CD4-positive, alpha-beta T cell treated with Interleukin-15 for 4 hours (primary cell): ENCODE measurements around the gene ABHD5.

Experiments
- DNase-seq: peaks from one replicate; pipeline ENCODE4 v3.0.0-alpha.2; 2020; ENCODE audit warnings: low spot score

Gene ABHD5

DNA sequence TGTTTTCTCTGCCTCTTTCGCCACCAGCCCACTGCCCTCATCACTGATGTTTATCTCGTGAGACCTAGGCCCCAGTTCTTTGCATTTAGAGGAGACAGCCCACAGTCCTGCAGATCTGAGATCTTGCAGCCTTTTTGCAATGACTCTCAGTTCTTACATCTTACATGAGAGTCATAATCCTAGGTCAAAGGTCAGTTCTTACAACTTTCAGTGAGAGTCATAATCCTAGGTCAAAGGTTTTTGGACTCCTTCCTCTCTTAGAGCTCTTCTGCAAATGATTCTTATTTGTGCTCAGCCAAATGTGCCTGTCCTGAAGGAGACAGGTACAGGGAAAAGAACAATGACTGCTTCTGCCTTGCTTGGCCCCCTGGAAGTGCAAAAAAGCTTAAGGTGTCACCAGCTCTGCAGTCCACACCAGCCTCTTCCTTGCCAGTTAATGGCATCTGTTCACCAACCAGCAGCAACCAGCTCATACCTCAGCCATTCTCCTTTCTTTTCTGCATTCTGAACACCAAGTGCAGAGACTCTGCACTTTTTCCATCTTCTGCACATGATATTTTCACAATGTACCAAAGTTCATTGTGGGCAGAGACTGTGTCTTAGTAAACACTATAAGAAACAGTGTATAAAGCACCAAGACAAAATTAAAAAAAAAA, 67.1 kb downstream of the ABHD5 start:
- no peak for DNase-seq

DNA sequence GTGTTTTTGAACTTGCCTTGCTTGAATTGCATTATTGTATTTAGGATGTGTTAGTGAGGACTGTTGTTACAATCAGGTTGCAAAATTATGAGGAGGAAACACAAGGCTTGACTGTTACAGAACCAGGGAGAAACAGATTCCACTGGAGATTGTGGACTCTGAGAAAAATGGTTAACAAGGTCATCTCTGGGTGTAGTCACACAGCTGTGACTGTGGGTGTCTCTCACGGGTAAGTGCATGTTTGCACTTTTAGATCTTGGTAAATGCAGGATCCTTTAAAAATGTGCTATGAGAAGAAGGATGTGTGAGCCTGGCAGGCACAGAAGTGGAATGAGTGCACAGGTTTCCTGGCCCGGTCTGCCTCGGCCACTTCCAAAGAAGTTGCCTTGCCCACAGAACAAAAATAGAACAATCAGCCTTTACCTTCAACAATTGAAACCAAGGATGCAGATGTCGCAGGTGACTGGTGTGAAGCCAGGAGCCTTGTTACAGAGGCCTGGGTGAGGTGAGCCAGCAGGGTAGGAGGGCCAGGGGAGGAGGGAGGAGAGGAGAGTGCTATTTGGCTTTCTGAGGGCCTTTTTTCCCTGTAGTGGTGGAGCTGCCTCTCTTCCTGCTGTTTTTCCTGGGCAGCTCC, 68.0 kb downstream of the ABHD5 start:
- DNase-seq, result no peak

DNA sequence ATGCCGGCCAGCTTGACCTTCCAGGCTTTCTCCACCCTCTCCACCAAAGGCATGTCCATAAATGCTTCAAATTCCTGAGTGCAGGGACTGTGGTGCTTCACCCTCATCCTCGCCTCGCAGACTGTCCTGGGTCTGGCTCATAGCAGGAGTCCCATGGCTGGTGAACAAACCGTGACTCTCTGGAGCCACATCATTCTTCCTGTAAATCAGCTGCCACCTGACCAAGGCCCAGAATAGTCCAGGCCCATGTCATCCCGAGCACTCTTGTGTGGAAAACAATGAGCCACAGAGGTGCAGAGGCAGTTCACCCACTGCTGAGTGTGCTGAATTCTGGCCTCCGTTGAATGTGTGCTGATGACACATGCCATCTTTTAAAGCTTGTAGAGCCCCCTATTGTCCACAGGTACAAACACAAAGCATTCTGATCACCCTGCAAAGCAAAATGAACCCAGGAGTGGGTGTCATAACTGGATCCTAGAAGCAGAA, 68.6 kb downstream of the ABHD5 start:
- no peak for DNase-seq

DNA sequence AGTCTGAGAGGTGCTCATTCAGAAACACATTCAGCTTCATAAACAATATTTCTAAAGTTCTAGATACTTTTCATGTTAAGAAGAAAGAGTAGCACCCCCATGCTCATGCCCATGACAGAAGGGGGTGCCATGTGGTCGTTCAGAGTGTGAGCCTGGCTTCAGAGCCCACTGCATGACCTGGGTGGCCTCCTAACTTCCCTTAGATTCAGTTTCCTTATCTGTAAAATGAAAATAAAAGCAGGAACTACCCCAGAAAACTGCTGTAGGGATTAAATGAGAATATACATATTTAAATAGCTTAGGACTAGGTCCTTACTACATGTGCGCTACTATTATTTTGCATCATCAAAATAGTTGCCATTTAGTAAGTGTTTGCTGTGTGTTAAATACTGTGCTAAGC, 69.2 kb downstream of the ABHD5 start:
- no peak for DNase-seq

DNA sequence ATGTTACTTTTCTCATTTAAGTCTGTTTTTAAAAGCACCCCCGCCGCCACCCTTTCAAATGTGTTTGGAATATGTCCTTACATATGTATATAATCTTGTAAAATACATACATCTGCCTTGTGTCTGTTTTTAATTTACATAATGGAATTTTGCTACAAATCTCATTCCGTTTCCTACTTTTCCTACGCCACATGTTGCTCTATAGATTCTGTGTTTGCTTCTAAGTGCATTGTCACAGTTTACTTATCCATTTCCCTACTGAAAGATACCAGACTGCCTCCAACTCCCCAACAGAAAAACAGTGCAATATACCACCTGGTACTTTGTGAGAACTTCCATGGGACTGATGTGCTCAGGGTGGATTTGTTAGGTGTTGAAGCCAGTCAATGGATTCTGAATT, 70.2 kb downstream of the ABHD5 start:
- no peak for DNase-seq

DNA sequence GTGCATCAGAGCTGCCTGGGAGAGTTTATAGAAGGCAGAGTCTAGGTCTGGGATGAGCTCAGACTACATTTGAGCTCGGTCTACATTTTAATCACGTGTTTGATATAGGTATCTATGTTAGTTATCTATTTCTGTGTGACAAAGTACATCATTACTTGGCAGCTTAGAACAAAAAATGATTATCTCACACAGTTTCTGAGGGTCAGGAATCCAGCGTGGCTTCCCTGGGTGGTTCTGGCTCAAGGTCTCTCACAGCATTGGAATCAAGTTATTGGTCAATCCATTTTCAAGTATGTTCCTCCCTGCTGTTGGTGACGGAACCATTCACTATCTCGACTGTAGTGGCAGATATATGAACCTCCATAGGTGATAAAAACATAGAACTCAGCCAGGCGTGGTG, 71.7 kb downstream of the ABHD5 start:
- DNase-seq, result no peak

DNA sequence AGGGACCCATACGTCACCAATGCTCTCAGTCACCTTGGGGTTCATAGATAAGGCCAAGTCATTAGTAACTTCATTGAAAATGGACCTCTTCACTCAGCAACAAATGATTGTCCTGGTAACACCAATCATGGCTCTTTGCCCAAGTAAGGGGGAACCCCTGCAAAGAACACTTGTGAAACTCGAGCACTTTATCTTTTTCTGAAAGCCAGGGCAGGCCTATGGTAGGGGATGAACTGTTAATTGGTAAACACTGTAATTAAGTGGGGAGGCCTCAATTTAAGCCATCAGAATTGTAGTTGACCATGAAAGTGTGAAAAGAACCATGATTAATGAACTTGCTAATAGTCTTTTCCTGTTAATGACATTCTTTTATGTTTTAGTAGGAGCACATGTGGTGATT, 73.3 kb downstream of the ABHD5 start:
- no peak for DNase-seq

DNA sequence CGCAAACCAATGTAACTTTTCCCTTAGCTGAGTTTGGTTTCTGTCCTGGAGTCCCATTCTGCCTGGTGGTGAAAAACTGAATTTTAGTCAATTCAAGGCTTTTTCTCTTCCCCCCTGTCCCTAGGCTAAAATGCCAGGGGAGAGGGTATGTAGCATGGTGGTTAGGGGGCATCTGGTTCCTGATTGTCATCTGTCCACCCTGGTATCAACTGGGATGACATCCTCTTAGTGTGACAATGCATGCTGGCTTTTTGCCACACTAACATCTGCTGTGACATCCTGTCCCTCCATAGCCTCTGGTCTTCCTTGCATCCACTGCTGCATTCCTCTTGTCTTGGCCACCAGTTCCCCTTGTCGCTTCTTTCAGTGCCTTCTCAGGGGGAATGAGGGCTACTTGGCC, 73.7 kb downstream of the ABHD5 start:
- DNase-seq, result no peak

DNA sequence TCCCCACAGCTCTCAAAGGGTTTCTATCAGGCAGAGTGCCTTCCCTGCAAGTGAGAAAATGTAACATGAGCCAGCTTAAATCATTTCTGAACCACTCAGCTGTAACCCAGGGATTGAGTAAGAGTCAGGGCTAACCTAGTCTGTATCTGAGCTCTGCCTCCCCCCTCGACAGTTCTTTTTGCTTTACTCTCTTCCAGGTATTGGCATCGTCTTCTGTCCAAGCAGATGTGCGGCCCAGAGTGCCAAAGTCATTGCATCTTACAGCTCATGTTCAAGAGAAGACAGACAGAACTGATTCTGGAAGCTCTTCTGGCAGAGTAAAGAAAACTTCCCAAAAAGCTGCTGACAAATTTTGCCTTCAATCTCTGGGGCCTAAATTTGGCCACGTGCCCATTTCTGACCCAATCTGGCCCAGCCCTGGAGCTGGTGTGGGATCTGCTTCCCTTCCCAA, 74.8 kb downstream of the ABHD5 start:
- DNase-seq, result no peak

DNA sequence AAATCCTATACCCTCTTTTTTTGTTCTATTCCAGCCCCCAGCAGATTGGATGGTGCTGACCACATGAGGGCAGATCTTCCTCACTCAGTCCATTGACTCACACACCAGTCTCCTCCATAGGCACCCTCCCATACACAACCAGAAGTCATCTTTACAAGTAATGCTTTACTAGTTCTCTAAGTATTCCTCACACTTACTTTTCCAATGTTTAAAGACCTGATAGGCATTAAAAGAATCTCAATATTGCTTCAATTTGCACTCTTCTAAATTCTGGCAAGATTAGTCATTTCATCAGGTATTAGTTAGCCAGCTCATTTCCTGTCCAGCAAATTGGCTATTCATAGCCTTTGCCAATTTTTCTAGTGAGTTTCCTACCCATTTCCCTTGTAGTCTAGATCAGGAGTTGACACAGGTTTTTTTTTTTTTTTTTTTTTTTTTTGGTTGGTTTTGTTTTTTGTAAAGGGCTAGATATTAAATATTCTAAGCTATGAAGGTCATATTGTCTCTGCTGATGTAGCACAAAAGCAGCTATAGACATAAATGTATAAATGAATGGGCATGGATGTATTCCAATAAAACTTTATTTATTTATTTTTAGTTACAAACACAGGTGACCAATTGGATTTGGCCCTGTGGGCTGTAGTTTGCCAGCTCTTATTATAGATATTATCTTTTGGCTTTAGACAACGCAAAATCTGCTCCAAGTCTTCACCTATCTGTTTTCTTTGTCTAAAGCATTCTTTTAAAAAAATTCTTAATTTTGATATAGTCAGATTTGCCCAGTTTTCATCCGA, 76.1 kb downstream of the ABHD5 start:
- no peak for DNase-seq

DNA sequence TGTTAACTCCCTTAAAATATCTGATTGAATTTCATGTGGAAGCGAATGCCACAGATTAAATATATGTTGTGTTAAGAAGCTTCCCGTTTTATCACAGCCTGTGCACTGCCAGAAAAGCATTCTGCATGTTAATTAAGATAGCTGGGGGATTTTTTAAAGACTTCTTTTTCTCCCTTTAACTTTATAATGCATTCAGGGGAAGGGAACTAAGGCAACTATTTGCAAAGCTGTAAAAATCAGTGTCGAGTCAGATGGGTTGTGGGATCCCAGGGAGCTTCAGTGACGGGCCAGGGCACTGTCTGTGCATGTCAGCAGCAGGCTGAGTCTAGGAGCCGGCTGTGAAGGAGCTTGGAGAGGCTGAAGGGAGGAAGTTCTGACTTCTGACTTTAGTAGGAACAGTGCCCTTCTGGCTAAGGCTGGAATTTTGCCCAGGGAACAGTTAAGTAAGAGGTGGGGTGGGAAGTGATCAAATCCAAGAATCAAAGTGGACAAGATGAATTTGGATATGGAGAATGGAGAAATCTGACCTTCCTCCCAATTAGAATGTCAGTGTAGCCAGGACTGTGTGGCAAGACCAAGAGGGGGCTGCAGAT, 77.7 kb downstream of the ABHD5 start:
- no peak for DNase-seq

DNA sequence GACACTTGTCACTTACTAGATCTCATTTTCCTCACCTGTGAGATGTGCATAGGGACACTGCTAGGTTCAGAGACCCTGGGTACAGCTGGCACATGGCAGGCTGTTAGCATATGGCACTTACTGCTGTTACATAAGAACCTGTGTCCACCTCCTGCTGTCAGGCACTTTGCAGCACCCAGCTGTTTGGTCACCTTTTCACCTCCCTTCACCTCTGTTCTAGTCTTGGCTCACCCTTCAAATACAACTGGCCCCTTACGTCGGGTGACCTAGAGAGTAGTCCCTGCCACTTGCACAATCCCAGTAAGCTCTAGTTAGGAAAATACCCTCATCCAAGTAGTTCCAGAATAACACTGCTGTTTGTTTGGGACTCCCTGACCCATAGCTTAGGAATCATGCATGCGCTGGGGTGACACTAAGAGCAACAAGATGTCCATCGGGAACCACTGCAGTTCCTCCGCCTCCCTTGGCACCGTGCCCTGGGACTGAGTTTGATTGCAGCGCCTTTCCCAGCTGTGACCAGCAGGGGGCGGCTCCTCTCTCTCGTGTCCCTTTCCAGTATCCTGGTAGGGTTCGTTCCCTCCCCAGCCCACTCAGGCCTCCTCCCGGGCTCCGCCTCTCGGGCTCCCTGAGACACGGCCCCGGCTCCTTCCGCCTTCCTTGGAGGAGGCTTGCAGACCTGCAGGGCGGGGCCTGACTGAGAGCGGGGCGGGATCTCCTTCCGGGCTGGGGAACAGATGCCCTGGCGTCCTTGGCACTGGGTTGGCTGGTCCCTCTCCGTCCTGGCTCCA, 78.6 kb downstream of the ABHD5 start:
- DNase-seq, result peak; percentile 64

DNA sequence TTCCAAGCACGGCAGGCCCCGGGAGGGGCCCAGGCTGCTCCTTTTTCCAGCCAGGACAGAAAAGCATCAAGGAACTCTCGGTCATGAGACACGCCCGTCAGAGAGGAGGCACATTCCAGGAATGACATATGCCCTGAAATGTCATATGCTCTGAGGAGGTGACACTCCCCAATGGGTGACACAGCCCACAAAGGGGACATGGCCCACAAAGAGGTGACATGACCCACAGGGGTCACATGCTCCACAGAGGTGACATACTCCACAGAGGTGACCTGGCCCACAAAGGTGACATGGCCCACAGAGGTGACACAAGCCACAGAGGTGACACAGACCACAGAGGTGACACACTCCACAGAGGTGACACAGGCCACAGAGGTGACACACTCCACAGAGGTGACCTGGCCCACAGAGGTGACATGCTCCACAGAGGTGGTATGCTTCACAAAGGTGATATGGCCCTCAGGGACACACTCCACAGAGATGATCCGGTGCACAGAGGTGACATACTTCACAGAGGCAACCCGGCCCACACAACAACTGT, 79.2 kb downstream of the ABHD5 start:
- DNase-seq, result peak; percentile 45

DNA sequence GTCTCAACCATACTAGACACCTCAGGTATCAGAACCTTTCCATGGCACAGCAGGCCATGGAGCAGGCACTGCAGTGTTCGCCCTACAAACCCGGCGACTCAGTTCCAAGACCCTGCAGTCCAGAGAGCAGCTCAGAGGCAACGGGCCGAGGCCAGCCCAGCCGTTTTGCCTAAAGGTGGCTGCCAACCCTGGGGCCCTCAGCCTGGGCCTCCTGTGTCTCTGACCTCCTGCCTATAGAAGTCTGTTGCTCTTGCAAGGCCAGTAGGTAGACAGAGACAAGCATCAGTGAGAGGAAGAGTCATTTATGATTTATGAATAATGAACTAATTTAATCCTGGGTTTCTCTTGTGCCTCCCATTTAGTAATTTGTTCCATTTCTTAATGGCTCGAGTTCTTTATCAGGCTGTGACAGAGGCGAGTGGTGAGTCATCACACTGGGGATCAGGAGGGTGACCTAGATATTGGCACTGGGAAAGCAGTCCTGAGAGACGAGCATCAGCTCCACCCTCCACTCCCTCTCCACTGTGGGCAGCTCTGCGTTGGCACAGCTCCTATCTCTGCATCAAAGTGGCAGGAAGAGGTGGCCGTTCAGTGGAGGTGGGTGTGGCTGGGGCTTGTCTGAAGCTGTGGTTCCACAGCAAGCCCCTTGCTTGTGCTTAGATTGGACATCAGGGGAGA, 79.8 kb downstream of the ABHD5 start:
- peak; percentile 30 for DNase-seq

DNA sequence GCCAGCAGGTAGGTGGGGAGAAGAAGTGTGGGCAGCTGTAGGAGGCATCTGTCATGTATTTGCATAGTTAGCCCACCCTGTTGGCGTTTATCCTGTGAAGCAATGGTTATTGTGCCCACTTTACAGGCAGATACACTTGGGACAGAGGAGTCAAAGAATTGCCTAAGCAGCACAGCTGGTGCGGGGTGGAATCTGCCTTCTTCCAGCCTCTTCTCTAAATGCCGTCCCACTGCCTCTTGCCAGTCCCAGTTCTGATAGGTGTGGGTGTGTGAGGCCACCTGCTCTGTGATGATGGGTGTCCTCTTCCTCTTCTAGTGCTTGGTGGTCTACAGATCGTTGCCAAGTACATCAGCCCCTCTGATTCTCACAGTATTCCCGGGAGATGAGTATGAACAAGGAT, 80.9 kb downstream of the ABHD5 start:
- DNase-seq, result no peak

DNA sequence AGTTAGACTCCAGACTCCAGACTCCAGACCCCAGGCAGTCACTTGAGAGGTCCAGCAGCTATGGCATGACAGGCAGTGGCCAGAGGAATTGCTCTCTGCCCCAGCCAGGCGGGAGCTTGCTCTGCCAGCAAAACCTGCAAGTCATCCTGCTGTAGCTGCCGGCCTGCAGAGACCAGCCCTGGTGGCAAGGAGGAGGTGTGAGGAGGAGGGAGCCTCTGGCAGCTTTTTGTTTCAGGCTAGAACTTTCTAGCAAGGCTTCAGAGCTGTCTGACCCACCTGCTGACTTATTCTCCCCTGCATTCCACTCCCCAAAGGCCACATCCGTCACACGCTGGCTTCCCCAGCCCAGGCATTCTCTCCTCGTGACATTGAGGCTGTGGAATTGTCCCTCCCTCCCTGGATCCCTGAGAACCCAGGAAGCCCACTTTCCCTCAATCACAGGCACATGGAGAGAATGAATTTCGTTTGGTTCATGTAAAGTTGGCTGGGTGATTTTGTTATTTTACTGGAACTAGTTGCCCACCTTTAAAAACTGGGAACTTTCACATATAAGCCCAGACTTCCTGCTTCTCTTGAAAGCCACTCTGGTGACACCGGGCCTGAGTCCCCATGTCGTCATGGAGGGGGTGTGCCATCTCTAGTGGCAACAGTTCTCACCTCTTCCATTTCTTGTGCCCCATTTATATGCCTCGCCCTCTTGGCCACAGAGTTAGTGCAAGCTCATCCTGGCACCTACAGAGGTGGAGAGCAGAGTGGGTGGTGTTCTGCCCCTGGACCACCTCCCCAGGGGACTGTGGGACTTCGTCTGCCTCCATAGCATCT, 82.7 kb downstream of the ABHD5 start:
- DNase-seq, result no peak

DNA sequence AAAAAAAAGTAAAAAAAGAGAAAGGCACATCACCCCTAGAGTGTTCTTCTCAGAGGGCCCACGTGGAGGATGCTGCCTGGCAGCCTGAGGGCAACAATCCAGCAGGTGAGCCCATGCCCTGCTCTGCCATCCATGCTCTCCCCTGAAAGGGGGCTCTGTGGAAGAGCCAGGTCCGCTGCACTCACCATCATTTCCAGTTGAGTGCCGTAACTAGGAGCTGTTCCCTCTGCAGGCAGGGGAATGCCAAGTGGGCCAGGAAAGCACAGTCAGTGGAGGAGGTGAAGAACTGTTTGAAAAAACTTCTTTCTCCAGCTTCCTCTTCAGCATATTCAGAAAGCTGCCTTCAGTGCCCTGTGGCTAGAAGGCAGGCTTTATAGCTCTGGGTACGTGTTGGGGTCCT, 84.1 kb downstream of the ABHD5 start:
- no peak for DNase-seq

DNA sequence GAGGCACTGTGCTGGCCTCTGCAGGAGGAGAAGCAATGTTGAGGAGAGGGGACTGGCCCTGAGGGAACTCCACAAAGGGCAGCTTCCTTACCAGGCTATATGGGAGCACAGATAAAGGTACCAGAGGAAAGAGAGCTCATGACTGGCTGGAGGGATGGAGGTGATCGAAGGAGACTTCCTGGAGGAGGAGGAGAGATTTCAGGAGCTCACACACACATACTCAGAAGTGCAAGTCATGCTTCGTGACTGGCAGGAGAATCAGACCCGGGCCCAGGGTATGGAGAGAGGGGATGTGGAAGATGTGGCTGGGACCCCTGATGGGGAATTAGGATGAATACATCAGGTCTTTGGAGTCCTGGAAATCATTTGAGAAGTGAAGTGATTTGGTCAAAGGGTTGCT, 85.4 kb downstream of the ABHD5 start:
- no peak for DNase-seq

DNA sequence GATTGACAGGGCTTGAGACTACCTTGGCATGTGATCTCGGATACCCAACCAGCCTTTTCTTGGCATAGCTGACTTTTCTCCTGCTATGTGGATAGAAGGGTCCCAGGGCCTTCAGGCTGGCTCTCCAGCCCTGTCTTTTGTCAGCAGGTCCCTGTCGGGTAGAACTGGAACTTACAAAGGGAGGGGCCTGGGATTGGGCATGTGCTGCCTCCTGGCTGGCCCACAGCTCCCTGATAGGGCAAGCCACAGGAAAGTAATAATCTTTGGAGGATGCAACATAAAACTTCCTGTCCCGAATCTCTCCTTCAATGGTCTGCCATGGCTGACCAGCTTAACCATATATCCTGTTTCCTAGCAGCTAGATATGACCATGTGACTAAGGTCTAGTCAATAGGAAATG, 89.1 kb downstream of the ABHD5 start:
- no peak for DNase-seq

DNA sequence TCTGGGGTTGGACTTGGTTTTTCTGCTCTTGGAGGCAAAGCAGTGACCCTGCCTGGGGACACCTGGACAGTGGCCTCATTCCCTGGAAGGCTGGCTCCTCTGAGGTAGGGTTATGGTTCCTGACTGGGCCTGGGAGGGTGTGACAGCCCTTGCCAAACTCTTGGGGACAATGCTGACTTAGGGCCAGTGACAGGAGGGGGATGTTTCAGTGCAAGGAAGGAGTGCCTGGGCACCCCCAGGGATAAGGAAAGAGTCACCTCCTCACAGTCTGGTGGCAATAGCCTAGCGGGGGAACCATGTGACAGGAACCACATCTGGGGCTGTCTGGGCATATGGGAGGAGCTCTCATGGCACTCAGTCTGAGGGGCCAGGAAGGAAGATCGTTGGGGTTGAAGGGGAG, 91.8 kb downstream of the ABHD5 start:
- DNase-seq, result no peak
